ENCODE results near the gene PLP1.
"Not testable (repeated sequence)": the region's sequence is repeated elsewhere in the genome, so short reads cannot be mapped to it uniquely, and the experiment has no call there.

The PLP1 gene

GRCh38 chrX:103780336-103781061 lies 3.9 kb downstream of the PLP1 start:
- DNase-seq: peak in 41 of 51 donors; percentile 0 to 85 (median 41)

GRCh38 chrX:103781062-103781402 lies 4.4 kb downstream of the PLP1 start:
- peak in 12 of 51 donors; percentile 7 to 64 (median 38) for DNase-seq

- DNase-seq: no peak
Observed at GRCh38 chrX:103781706-103782105, 5.1 kb downstream of the PLP1 start.

- DNase-seq: peak in 43 of 51 donors; percentile 1 to 78 (median 26)
Observed at GRCh38 chrX:103782640-103783039, 6.0 kb downstream of the PLP1 start.

GRCh38 chrX:103783196-103783595 lies 6.6 kb downstream of the PLP1 start:
- DNase-seq: no peak

- DNase-seq: peak in 5 of 51 donors; percentile 8 to 13 (median 11)
Observed at GRCh38 chrX:103783971-103784370, 7.3 kb downstream of the PLP1 start.

GRCh38 chrX:103789004-103789403 lies 12.4 kb downstream of the PLP1 start:
- no peak for DNase-seq

GRCh38 chrX:103791228-103791627 lies 14.6 kb downstream of the PLP1 start:
- DNase-seq: peak in 1 of 51 donors; percentile 16

- no peak for DNase-seq
Observed at GRCh38 chrX:103791826-103792485, 15.3 kb downstream of the PLP1 start.

GRCh38 chrX:103792916-103793544 lies 16.4 kb downstream of the PLP1 start:
- no peak for DNase-seq

GRCh38 chrX:103793545-103793940 lies 16.9 kb downstream of the PLP1 start:
- peak in 2 of 51 donors; percentile 29 to 39 for DNase-seq

- DNase-seq: peak in 1 of 51 donors; percentile 27
Observed at GRCh38 chrX:103794119-103794518, 17.5 kb downstream of the PLP1 start.

GRCh38 chrX:103797691-103798090 lies 21.1 kb downstream of the PLP1 start:
- no peak for DNase-seq

- DNase-seq: no peak
Observed at GRCh38 chrX:103800318-103800717, 23.7 kb downstream of the PLP1 start.

- no peak for DNase-seq
Observed at GRCh38 chrX:103805860-103806259, 29.2 kb downstream of the PLP1 start.

- no peak for DNase-seq
Observed at GRCh38 chrX:103806862-103807474, 30.3 kb downstream of the PLP1 start.

- no peak for DNase-seq
Observed at GRCh38 chrX:103811858-103812257, 35.2 kb downstream of the PLP1 start.

- DNase-seq: not testable (repeated sequence)
Observed at GRCh38 chrX:103817101-103817500, 40.5 kb downstream of the PLP1 start.

- DNase-seq: peak in 3 of 51 donors; percentile 1 to 27 (median 8)
Observed at GRCh38 chrX:103817502-103817901, 40.9 kb downstream of the PLP1 start.

- no peak for DNase-seq
Observed at GRCh38 chrX:103818842-103819619, 42.4 kb downstream of the PLP1 start.

- not testable (repeated sequence) for DNase-seq
Observed at GRCh38 chrX:103820802-103821201, 44.2 kb downstream of the PLP1 start.
